ENCODE measurements around the gene MB21D2.

The MB21D2 gene

DNA sequence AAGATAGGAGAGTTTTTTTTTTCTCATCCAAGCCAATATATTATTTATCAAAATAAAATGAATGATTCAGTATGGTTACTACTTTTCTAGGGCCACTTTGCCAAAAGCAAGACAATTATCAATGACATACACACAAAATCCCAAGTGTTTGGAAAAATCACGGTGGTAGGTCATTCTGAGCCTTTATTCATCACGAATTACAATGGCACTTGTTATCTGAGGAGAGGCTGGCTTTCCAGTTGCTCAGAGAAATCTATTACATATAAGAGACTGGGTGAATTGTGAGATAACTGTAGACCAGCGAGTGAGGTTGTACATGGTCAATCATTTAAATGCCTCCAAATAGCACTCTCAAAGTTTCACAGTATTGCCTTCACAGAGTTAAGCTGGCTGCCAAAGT is 169.9 kb downstream of the MB21D2 start:
- ATAC-seq (replicated peaks) (no peak), DNase-seq (no peak)
- no peak overlapping the region for H3K27ac Mint-ChIP-seq
- H3K9me3 Mint-ChIP-seq, result peaks cover 4 to 13% of the 10 kb centered on the region in 2 donors
- no peak overlapping the region for H3K4me3 Mint-ChIP-seq
- no peaks in the 10 kb centered on the region for H3K36me3 Mint-ChIP-seq (ENCODE audit: insufficient read depth)
- H3K4me1 Mint-ChIP-seq (ENCODE audit: low read depth in 2 of 2), result no peaks in the 10 kb centered on the region
- H3K27me3 Mint-ChIP-seq, result peaks cover 0 to 7% of the 10 kb centered on the region in 2 donors

DNA sequence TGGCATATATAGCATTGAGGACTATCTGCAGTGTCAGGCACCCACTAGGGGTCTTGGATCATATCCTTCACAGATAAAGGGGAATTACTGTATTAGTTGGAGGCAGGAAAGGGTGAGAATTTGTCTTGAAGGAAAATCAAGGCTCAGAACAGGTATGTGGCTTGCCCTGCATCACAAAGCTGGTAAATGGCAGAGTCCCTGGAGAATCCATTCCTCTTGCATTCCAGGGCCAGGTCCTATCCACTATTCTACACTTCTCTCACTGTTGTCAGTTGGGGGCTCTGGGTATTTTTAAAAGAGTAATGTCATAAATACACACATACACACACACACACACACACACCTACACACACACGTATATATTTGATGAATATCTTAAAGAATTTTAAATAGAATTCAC is 170.5 kb downstream of the MB21D2 start:
- Mint-ChIP-seq H3K36me3 (ENCODE audit: insufficient read depth) (no peaks in the 10 kb centered on the region), H3K27me3 (peaks cover 0 to 7% of the 10 kb centered on the region in 2 donors), H3K9me3 (peaks cover 4 to 13% of the 10 kb centered on the region in 2 donors), H3K4me3 (no peak overlapping the region), H3K27ac (no peak overlapping the region), H3K4me1 (ENCODE audit: low read depth in 2 of 2) (no peaks in the 10 kb centered on the region)
- no peak for DNase-seq
- no peak for ATAC-seq (replicated peaks)
